Measurements from ENCODE around the gene TBC1D30. TPM values are rescaled to one million over a fixed set of nuclear protein-coding genes. Genes with fewer than 3 reads are reported as not detected.

Gene TBC1D30
- polyA plus RNA-seq, 2 of the 4 experiments (the other 2 are of a cell fraction) = 0.65 to 3.5 TPM

DNA sequence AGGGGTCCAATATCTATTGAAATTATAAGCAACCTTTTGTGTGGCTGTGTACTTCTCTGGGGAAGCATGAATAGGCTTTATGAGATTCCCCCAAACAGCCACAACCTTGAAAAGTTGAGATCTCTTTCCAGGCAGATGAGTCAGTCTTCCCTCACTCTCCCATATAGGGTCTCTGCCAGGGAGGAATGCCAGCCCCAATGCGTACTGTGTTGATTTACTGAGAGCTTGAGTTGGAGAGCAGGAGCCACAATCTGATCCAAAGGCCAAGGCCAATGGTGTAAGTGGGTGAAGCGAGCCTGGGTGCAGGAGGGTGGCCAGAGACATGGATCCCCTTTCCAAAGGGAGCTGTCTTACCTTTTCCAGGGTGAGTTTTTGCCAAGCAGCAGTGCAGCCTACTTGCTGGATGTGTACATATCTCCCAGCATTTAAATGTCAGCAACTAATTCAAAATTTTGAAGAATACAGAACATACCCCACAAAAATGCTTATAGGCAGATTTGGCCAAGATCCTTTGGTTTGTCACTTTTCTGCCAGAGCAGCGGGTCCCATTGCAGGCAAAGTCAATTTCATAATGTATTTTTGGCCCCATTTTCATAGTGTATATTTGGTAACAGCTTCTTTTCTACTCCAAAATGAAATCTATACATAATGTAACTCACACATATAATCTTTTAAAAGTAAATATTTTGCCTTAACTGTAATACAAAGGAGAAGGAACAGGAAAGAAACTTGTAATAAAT, 88.2 kb downstream of the TBC1D30 start:
- Histone ChIP-seq H3K9me3 (no peaks in the 10 kb centered on the region), H3K4me3 (no peak overlapping the region), H3K27ac (no peak overlapping the region), H3K4me2 (no peak overlapping the region), H3K4me1 (no peaks in the 10 kb centered on the region)
- FAIRE-seq = no peak
- ChIA-PET CTCF (interaction anchor here (0.9 to 1.4 kb wide), 2 partner anchors 117 to 210 kb away, joined by 3 read pairs; no protein-coding TSS in a partner anchor), POLR2A (no interaction called here)
- no peak for ATAC-seq
- DNase-seq (ENCODE audit: low read depth in 1 of 2, low spot score in 1 of 2) = no peak
- WGBS (ENCODE audit: missing lambda C conversion rate) = 11% methylated on average over 3 of the region's 3 CpGs
- TF ChIP-seq SMC3 (IDR thresholded peaks at IDR 0.05) (no peak), RNF2 (IDR thresholded peaks at IDR 0.05; ENCODE audit: borderline replicate concordance, low read depth) (no peak), MYC (IDR thresholded peaks at IDR 0.05; ENCODE audit: borderline replicate concordance, low read length) (no peak), RAD21 (conservative IDR thresholded peaks at IDR 0.05 in 1 of 2, IDR thresholded peaks at IDR 0.05 in 1 of 2) (no peak), HDAC2 (IDR thresholded peaks at IDR 0.05) (no peak), HOXB13 (CRISPR knock-in tag; IDR thresholded peaks at IDR 0.05; ENCODE audit: low read depth) (no peak), JUN (IDR thresholded peaks at IDR 0.05) (no peak), KDM1A (IDR thresholded peaks at IDR 0.05; ENCODE audit: low read depth) (no peak)
- TF ChIP-seq, protein P1, sequence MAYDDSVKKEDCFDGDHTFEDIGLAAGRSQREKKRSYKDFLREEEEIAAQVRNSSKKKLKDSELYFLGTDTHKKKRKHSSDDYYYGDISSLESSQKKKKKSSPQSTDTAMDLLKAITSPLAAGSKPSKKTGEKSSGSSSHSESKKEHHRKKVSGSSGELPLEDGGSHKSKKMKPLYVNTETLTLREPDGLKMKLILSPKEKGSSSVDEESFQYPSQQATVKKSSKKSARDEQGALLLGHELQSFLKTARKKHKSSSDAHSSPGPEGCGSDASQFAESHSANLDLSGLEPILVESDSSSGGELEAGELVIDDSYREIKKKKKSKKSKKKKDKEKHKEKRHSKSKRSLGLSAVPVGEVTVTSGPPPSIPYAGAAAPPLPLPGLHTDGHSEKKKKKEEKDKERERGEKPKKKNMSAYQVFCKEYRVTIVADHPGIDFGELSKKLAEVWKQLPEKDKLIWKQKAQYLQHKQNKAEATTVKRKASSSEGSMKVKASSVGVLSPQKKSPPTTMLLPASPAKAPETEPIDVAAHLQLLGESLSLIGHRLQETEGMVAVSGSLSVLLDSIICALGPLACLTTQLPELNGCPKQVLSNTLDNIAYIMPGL (CRISPR knock-in tag; IDR thresholded peaks at IDR 0.05; ENCODE audit: borderline replicate concordance) = no peak
- TF ChIP-seq, protein P2, sequence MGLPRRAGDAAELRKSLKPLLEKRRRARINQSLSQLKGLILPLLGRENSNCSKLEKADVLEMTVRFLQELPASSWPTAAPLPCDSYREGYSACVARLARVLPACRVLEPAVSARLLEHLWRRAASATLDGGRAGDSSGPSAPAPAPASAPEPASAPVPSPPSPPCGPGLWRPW (IDR thresholded peaks at IDR 0.05) = no peak
- TF ChIP-seq, protein P3, sequence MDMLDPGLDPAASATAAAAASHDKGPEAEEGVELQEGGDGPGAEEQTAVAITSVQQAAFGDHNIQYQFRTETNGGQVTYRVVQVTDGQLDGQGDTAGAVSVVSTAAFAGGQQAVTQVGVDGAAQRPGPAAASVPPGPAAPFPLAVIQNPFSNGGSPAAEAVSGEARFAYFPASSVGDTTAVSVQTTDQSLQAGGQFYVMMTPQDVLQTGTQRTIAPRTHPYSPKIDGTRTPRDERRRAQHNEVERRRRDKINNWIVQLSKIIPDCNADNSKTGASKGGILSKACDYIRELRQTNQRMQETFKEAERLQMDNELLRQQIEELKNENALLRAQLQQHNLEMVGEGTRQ (IDR thresholded peaks at IDR 0.05) = no peak

DNA sequence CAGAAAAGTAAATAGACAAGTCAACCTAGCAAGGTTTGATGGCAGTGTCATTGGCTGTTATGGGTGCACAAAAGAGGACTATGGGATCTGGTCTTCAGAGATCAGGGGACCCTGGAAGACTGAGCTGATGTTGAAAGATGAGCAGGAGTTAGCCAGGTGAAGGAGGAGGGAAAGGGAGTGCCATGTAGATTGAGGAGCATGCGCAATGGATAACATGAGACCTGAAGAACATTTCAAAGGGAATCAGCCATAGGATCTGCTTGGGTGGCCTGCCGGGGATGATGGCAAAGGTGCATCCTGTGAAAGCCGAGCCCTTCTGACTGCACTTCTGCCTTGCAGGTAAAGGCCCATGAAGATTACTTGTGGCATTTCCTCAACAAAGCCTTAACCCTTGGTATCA, 90.8 kb downstream of the TBC1D30 start:
- ChIA-PET POLR2A (no interaction called here), CTCF (interaction anchor here (0.6 kb wide), 1 partner anchor 25 kb away, joined by 3 read pairs; no protein-coding TSS in a partner anchor)
- TF ChIP-seq JUN (IDR thresholded peaks at IDR 0.05) = no peak
- no peak for TF ChIP-seq EP300 (IDR thresholded peaks at IDR 0.05)
- TF ChIP-seq NR3C1 (IDR thresholded peaks at IDR 0.05) = no peak
- TF ChIP-seq FOXS1 (CRISPR knock-in tag; IDR thresholded peaks at IDR 0.05) = no peak
- TF ChIP-seq FOSB (CRISPR knock-in tag; IDR thresholded peaks at IDR 0.05) = no peak
- no peak for TF ChIP-seq SMC3 (IDR thresholded peaks at IDR 0.05)
- TF ChIP-seq BHLHE40 (IDR thresholded peaks at IDR 0.05; ENCODE audit: low read depth, low read length) = no peak
- no peak for TF ChIP-seq KDM1A (IDR thresholded peaks at IDR 0.05; ENCODE audit: low read depth)
- TF ChIP-seq, protein P4, sequence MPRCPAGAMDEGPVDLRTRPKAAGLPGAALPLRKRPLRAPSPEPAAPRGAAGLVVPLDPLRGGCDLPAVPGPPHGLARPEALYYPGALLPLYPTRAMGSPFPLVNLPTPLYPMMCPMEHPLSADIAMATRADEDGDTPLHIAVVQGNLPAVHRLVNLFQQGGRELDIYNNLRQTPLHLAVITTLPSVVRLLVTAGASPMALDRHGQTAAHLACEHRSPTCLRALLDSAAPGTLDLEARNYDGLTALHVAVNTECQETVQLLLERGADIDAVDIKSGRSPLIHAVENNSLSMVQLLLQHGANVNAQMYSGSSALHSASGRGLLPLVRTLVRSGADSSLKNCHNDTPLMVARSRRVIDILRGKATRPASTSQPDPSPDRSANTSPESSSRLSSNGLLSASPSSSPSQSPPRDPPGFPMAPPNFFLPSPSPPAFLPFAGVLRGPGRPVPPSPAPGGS (IDR thresholded peaks at IDR 0.05) = no peak
- TF ChIP-seq ZNF302 (CRISPR knock-in tag; IDR thresholded peaks at IDR 0.05) = no peak
- TF ChIP-seq CEBPB (IDR thresholded peaks at IDR 0.05) = no peak
- no peak for TF ChIP-seq ZSCAN20 (CRISPR knock-in tag; IDR thresholded peaks at IDR 0.05)
- no peak for TF ChIP-seq CBX2 (IDR thresholded peaks at IDR 0.05; ENCODE audit: borderline replicate concordance, low read depth)
- no peak for TF ChIP-seq ZFP36 (IDR thresholded peaks at IDR 0.05; ENCODE audit: borderline replicate concordance, partially characterized antibody)
- Histone ChIP-seq H3K4me2 (no peak overlapping the region), H3K27ac (no peak overlapping the region), H3K9me3 (no peaks in the 10 kb centered on the region), H3K4me1 (no peaks in the 10 kb centered on the region), H3K4me3 (no peak overlapping the region)
- WGBS (ENCODE audit: missing lambda C conversion rate) = 62% methylated on average over 3 of the region's 3 CpGs
- FAIRE-seq (no peak), DNase-seq (ENCODE audit: low read depth in 1 of 2, low spot score in 1 of 2) (no peak), ATAC-seq (no peak)

Data from A549 (cell line).